GM23248 (cell line): ENCODE results near the gene MYH9. TPM values are rescaled to one million over a fixed set of nuclear protein-coding genes. Genes with fewer than 3 reads are reported as not detected.
A peak's percentile ranks its signal among the peaks of the same experiment; 100 is the strongest.

Source experiments
- DNase-seq: peaks from one replicate; pipeline ENCODE4 v3.0.0-alpha.2; 2015
- H2AFZ ChIP-seq: fragments of 200-600 bp; sonication (generic); 2 replicates; pipeline ENCODE4 v1.6.1; 2016; ENCODE audit warnings: antibody characterized with exemption
- H3F3A ChIP-seq: fragments of 200-600 bp; sonication (generic); 2 replicates; pipeline ENCODE4 v1.6.1; 2016; ENCODE audit warnings: mild to moderate bottlenecking, antibody characterized with exemption, mixed run types; ENCODE audit not compliant: insufficient read depth
- H3K27ac ChIP-seq: fragments of 200-600 bp; sonication (generic); 2 replicates; pipeline ENCODE4 v1.5.1; 2016; ENCODE audit warnings: mild to moderate bottlenecking
- H3K27me3 ChIP-seq: fragments of 200-600 bp; sonication (generic); replicated peaks from 2 replicates; pipeline ENCODE4 v1.6.1; 2016; ENCODE audit warnings: mild to moderate bottlenecking; ENCODE audit not compliant: insufficient read depth
- H3K36me3 ChIP-seq: fragments of 200-600 bp; sonication (generic); 2 replicates; pipeline ENCODE4 v1.6.1; 2016; ENCODE audit warnings: low read depth, mild to moderate bottlenecking
- H3K4me1 ChIP-seq: fragments of 200-600 bp; sonication (generic); 2 replicates; pipeline ENCODE4 v1.6.1; 2016; ENCODE audit warnings: mild to moderate bottlenecking; ENCODE audit not compliant: insufficient read depth
- H3K4me2 ChIP-seq: fragments of 200-600 bp; sonication (generic); one replicate; pipeline ENCODE4 v1.6.1; 2016; ENCODE audit warnings: mild to moderate bottlenecking; ENCODE audit not compliant: unreplicated experiment
- H3K4me3 ChIP-seq: fragments of 200-600 bp; sonication (generic); 2 replicates; pipeline ENCODE4 v1.5.1; 2016; ENCODE audit warnings: mild to moderate bottlenecking
- H3K79me2 ChIP-seq: fragments of 200-600 bp; sonication (generic); 2 replicates; pipeline ENCODE4 v1.6.1; 2016; ENCODE audit warnings: mild to moderate bottlenecking; ENCODE audit not compliant: insufficient read depth
- H3K9ac ChIP-seq: fragments of 200-600 bp; sonication (generic); 2 replicates; pipeline ENCODE4 v1.6.1; 2016; ENCODE audit warnings: mild to moderate bottlenecking
- H3K9me2 ChIP-seq: fragments of 200-600 bp; sonication (generic); 2 replicates; pipeline ENCODE4 v1.6.1; 2016; ENCODE audit warnings: mixed run types, mild to moderate bottlenecking, moderate library complexity; ENCODE audit not compliant: insufficient read depth
- H3K9me3 ChIP-seq: fragments of 200-600 bp; sonication (generic); one replicate; pipeline ENCODE4 v1.6.1; 2017; ENCODE audit warnings: low read depth
- H4K20me1 ChIP-seq: fragments of 200-600 bp; sonication (generic); 2 replicates; pipeline ENCODE4 v1.6.0; 2016; ENCODE audit not compliant: insufficient read depth
- EZH2 ChIP-seq: fragments of 200-600 bp; sonication (generic); IDR thresholded peaks from 2 replicates; pipeline ENCODE4 v1.6.1; 2018; ENCODE audit warnings: antibody characterized with exemption, mild to moderate bottlenecking; ENCODE audit not compliant: insufficient read depth, poor library complexity, severe bottlenecking
- EZH2phosphoT487 ChIP-seq: fragments of 200-600 bp; sonication (generic); IDR thresholded peaks from 2 replicates; pipeline ENCODE4 v1.6.1; 2018; ENCODE audit warnings: antibody characterized with exemption, moderate library complexity, mild to moderate bottlenecking, low read depth; ENCODE audit not compliant: insufficient read depth
- WGBS, 2 experiments: methylation state at CpG; one replicate each; pipeline ENCODE4 v1.1.6; 2015 to 2017; ENCODE audit warnings: low lambda C conversion rate in 2 of 2, low coverage in 1 of 2; ENCODE audit errors: missing lambda C conversion rate in 2 of 2; 5-methylcytosine and 5-hydroxymethylcytosine counted together
- in situ Hi-C: fragments of 300-500 bp; cut with MboI; formaldehyde crosslinking; loops from 2 replicates; pipeline ENCODE4 v1.15.0; 2020
- polyA plus RNA-seq: library from polyadenylated mRNA; unstranded; fragments of >200 nt; fragmentation: Nextera tagmentation; extraction: Ambion mirVana; gene quantifications from 2 replicates; pipeline ENCODE4 v1.2.1, GENCODE V29; 2016
- total RNA-seq: library from RNA; depleted of rRNA; stranded (reverse); fragments of >200 nt; shearing (Covaris generic); gene quantifications from 2 replicates; pipeline ENCODE4 v1.2.3, GENCODE V29; 2014

Gene MYH9
- total and polyA plus RNA-seq, 2 experiments from 2014 or later: 287 to 420 TPM

DNA sequence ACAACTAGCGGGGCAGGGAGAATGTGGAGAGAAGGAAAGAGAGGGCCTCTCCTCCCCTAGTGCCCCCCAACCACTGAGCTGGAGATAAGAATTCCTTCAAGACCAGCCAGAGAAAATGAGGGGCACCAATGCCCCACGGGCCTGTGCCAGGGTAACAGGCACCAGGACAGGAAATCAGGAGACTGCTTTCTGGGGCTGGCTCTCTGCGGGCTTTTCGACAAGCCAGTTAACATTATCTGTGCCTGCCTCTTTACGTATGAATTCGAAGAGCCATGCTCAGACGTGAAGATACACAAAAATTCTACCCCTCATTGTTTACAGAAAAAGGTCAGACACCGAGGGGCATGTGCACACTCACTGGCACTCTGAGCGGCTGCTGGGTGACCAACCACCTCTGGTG, 52.1 kb downstream of the MYH9 start:
- no peak overlapping the region for H3K4me2 ChIP-seq

DNA sequence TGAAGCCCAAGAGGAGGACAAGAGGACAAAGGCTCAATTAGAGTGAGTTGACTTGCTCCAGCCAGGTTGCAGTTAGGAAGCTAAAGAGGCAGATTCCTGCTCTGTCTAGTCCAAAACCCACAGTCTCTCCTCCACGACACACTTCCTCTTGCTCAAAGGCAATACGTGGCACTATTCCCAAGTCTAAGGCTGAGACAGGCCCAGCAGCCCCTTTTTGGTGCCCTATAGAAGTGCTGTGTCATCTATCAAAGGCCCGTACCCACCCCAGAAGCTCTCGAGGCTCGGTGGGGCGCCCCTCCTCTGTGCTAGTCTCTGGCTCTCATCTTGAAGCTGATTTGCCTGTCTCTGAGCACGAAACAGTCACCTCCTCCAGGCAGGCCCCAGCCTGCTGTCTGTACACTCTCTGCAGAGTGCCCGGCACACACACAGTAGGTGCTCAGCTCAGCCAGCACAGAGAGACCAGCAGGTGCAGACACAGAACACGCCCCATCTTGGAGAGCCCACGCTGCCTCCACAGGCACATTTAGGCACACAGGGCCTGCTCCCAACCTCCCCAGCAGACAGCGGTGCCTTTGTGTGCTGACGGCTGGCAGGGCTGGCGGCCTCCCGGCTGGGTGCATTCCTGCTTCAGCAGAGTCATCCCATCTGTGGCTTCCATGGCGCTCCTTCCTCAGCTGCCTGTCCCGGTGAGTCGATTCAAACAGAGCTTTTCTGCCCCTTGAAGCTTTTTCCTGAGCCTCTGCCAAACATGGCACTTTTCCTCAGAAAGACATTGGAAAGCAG, 52.8 kb downstream of the MYH9 start:
- WGBS, 2 experiments: 74 to 77% methylated on average over 17 of the region's 17 CpGs
- Histone ChIP-seq H3K27ac (peak overlapping the region; percentile 87), H3K79me2 (peaks cover 98% of the 10 kb centered on the region), H3K36me3 (peaks cover 66% of the 10 kb centered on the region), H3K9me3 (no peaks in the 10 kb centered on the region), H3K9me2 (no peaks in the 10 kb centered on the region), H3K27me3 (no peaks in the 10 kb centered on the region), H3K4me1 (peaks cover 78% of the 10 kb centered on the region), H3F3A (peaks cover 97% of the 10 kb centered on the region), H3K9ac (peak overlapping the region; percentile 24; the same call in 1 of the 2 replicates), H3K4me2 (no peak overlapping the region), H3K4me3 (no peak overlapping the region), H2AFZ (no peak overlapping the region), H4K20me1 (peaks cover 5% of the 10 kb centered on the region; the same call in 1 of the 2 replicates)
- TF ChIP-seq EZH2phosphoT487: no peak
- TF ChIP-seq EZH2: no peak
- peak; percentile 85 for DNase-seq
- in situ Hi-C loops: no loop called here

More for the DNA sequence above, 52.1 kb downstream of the MYH9 start:
- 93 to 96% methylated on average over 9 of the region's 9 CpGs for WGBS, 2 experiments
- TF ChIP-seq EZH2 (no peak), EZH2phosphoT487 (no peak)
- peaks cover 73% of the 10 kb centered on the region for H3K4me1 ChIP-seq
- DNase-seq: no peak
- H3K27me3 ChIP-seq: no peaks in the 10 kb centered on the region
- no peaks in the 10 kb centered on the region for H3K9me3 ChIP-seq
- no peak overlapping the region for H3K4me3 ChIP-seq
- H3K79me2 ChIP-seq: peaks cover 98% of the 10 kb centered on the region
- no peaks in the 10 kb centered on the region for H3K9me2 ChIP-seq
- peaks cover 93% of the 10 kb centered on the region for H3F3A ChIP-seq
- H2AFZ ChIP-seq: no peak overlapping the region
- H3K27ac ChIP-seq: peak overlapping the region; percentile 87
- H3K9ac ChIP-seq: peak overlapping the region; percentile 24; the same call in 1 of the 2 replicates
- H3K36me3 ChIP-seq: peaks cover 70% of the 10 kb centered on the region
- in situ Hi-C loops: no loop called here
- H4K20me1 ChIP-seq: peaks cover 5% of the 10 kb centered on the region; the same call in 1 of the 2 replicates

DNA sequence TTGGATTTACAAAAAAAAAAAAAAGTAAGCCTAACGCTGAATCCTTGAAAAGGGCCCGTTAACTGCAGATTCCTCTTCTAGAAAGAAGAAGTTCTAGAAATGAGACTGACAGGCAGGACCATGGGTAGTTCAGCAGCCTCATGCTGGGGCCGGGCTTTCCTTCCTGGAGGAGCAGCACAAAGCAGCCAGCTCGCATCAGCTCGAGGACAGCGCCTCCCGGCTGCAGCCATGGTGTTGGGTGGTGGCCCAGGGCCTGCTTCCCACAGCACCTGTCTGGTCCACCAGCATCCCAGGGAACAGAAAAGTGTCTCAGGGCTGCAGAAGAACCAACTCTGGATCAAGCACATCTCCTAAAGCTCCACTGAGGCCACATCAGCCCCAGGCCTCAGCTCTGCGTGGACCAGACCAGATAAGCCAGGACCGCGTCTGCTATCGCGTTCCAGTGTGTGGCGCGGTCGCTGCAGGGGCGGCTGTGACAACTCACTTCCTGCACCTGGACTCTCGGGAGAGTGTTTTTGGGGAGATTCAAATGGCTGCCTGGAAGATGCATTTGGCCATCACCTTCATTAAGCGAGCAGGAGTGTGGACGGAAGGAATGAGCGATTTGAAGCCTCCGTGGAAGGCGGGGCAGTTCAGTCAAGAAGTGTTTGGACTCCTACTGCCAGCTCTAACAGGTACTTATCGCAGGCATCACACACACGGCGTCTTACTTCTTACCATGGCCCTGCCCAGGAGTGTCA, 53.5 kb downstream of the MYH9 start:
- no peak for DNase-seq
- H3K4me2 ChIP-seq: no peak overlapping the region
- H3K9me3 ChIP-seq: no peaks in the 10 kb centered on the region
- peaks cover 97% of the 10 kb centered on the region for H3F3A ChIP-seq
- no peak overlapping the region for H3K4me3 ChIP-seq
- TF ChIP-seq EZH2 (no peak), EZH2phosphoT487 (no peak)
- in situ Hi-C loops: no loop called here
- peaks cover 98% of the 10 kb centered on the region for H3K79me2 ChIP-seq
- peak overlapping the region; percentile 93 for H3K27ac ChIP-seq
- no peak overlapping the region for H3K9ac ChIP-seq
- peaks cover 5% of the 10 kb centered on the region; the same call in 1 of the 2 replicates for H4K20me1 ChIP-seq
- peaks cover 78% of the 10 kb centered on the region for H3K4me1 ChIP-seq
- WGBS, 2 experiments: 96 to 99% methylated on average over 25 of the region's 25 CpGs
- H3K9me2 ChIP-seq: no peaks in the 10 kb centered on the region
- peaks cover 59% of the 10 kb centered on the region for H3K36me3 ChIP-seq
- no peak overlapping the region for H2AFZ ChIP-seq
- no peaks in the 10 kb centered on the region for H3K27me3 ChIP-seq

DNA sequence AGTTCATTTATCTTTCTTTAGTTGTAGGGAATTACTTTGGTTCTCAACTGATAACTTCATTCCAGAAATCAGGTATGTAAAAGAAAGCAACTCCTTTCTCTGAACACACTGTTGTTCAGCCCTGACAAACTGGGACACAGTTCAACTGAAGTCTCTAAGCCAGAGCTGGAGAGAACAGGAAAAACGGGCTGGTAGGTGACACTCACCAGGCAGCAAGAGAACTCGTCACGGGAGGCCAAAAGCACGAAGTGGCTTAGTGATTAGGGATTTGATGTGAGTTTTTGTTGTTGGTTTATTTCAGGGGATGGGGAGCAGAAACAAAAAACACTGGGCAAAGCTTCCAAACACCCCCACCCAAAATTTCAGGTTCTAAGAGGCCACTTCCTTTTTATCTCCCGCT, 54.1 kb downstream of the MYH9 start:
- Histone ChIP-seq H3K27me3 (no peaks in the 10 kb centered on the region), H3K27ac (peak overlapping the region; percentile 93), H4K20me1 (peaks cover 5% of the 10 kb centered on the region; the same call in 1 of the 2 replicates), H3K4me1 (peaks cover 78% of the 10 kb centered on the region), H3K36me3 (peaks cover 56% of the 10 kb centered on the region), H3F3A (peaks cover 96% of the 10 kb centered on the region), H3K9ac (no peak overlapping the region), H3K79me2 (peaks cover 100% of the 10 kb centered on the region), H2AFZ (no peak overlapping the region), H3K9me2 (no peaks in the 10 kb centered on the region), H3K4me2 (no peak overlapping the region), H3K4me3 (no peak overlapping the region), H3K9me3 (no peaks in the 10 kb centered on the region)
- in situ Hi-C loops: no loop called here
- 92 to 100% methylated on average over 5 of the region's 5 CpGs for WGBS, 2 experiments
- no peak for TF ChIP-seq EZH2phosphoT487
- DNase-seq: no peak
